Natural killer cell (primary cell): ENCODE measurements around the gene TYW1B. TPM values are rescaled to one million over a fixed set of nuclear protein-coding genes. Genes with fewer than 3 reads are reported as not detected.
"Not testable (repeated sequence)": the region's sequence is repeated elsewhere in the genome, so short reads cannot be mapped to it uniquely, and the experiment has no call there.

Experiments
- ATAC-seq, 3 donors: fragments of 150-1000 bp in 2 of 3; fragments of 200-7000 bp in 1 of 3; cut with Tn5 transposase; 1 replicate in 1 of 3; 2 replicates in 2 of 3; pipeline ENCODE4 v1.10.0; 2021; ENCODE audit warnings: mild to moderate bottlenecking in 2 of 3, moderate library complexity in 2 of 3
- DNase-seq, 2 donors: peaks; one replicate each; pipeline versions ENCODE4 v3.0.0 to v3.0.0-alpha.2; 2013 to 2021; ENCODE audit warnings: mixed read lengths in 1 of 2
- H3K27ac ChIP-seq: one replicate; pipeline ENCODE4 v1.5.1; 2013; ENCODE audit warnings: mild to moderate bottlenecking, low read length
- H3K27me3 ChIP-seq: one replicate; pipeline ENCODE4 v1.6.1; 2013; ENCODE audit warnings: low read length; ENCODE audit not compliant: control insufficient read depth, insufficient read depth
- H3K36me3 ChIP-seq: one replicate; pipeline ENCODE4 v1.6.1; 2013; ENCODE audit warnings: low read length; ENCODE audit not compliant: control insufficient read depth, insufficient read depth
- H3K4me1 ChIP-seq: one replicate; pipeline ENCODE4 v1.6.1; 2013; ENCODE audit warnings: low read length; ENCODE audit not compliant: control insufficient read depth, insufficient read depth
- H3K4me3 ChIP-seq: one replicate; pipeline ENCODE4 v1.5.1; 2013; ENCODE audit warnings: low read length
- H3K9me3 ChIP-seq: one replicate; pipeline ENCODE4 v1.6.1; 2013; ENCODE audit warnings: low read length; ENCODE audit not compliant: control insufficient read depth, insufficient read depth
- H3K27ac Mint-ChIP-seq, 2 donors: one replicate each; pipeline ENCODE4 v1.8.0; 2022; ENCODE audit warnings: mild to moderate bottlenecking in 2 of 2, mixed read lengths in 2 of 2, moderate library complexity in 1 of 2
- H3K27me3 Mint-ChIP-seq, 2 donors: one replicate each; pipeline ENCODE4 v1.8.0; 2022; ENCODE audit warnings: low read depth in 2 of 2, mixed read lengths in 2 of 2
- H3K36me3 Mint-ChIP-seq: one replicate; pipeline ENCODE4 v1.8.0; 2022; ENCODE audit warnings: mixed read lengths
- H3K4me1 Mint-ChIP-seq, 2 donors: one replicate each; pipeline ENCODE4 v1.8.0; 2022; ENCODE audit warnings: mixed read lengths in 2 of 2
- H3K4me3 Mint-ChIP-seq: one replicate; pipeline ENCODE4 v1.8.0; 2022; ENCODE audit warnings: mild to moderate bottlenecking, moderate library complexity, mixed read lengths
- H3K9me3 Mint-ChIP-seq, 2 donors: one replicate each; pipeline ENCODE4 v1.8.0; 2022; ENCODE audit warnings: mixed read lengths in 2 of 2
- WGBS: methylation state at CpG from one replicate; pipeline ENCODE4 v1.1.7; 2013; ENCODE audit warnings: missing lambda C conversion rate; ENCODE audit not compliant: insufficient coverage; 5-methylcytosine and 5-hydroxymethylcytosine counted together
- intact Hi-C: fragments of 100-400 bp; cut with micrococcal nuclease; formaldehyde crosslinking; loops from one replicate; pipeline ENCODE4 v1.14.2; 2022
- total RNA-seq, 4 donors: library from RNA; stranded (reverse); fragments of 120-200 nt in 1 of 4; gene quantifications; one replicate each; pipeline versions ENCODE4 v1.2.3 to v1.2.4, GENCODE V29; 2013 to 2022
- TF ChIP-seq, protein P1 (sequence below): fragments of 200-600 bp; IDR thresholded peaks from one replicate; pipeline ENCODE4 v1.8.0; 2022; ENCODE audit warnings: antibody characterized with exemption

The TYW1B gene
- total RNA-seq, 3 donors from 2014 or later (not counting 1 experiment from before 2014, with no cell fraction given), result 7.2 to 12.9 (median 7.9) TPM

GRCh38 chr7:72760602-72761001 is 67.4 kb downstream of the TYW1B start:
- intact Hi-C loops, result no loop called here
- Mint-ChIP-seq H3K27me3 (no peaks in the 10 kb centered on the region), H3K27ac (no peak overlapping the region), H3K4me1 (no peaks in the 10 kb centered on the region), H3K36me3 (peaks cover 7% of the 10 kb centered on the region), H3K4me3 (no peak overlapping the region), H3K9me3 (peaks cover 0 to 4% of the 10 kb centered on the region in 2 donors)
- no peak for ATAC-seq
- WGBS, result no CpG with 5 or more reads among the region's 2 CpGs
- DNase-seq, result no peak
- H3K27ac ChIP-seq, result no peak overlapping the region
- TF ChIP-seq, protein P1, sequence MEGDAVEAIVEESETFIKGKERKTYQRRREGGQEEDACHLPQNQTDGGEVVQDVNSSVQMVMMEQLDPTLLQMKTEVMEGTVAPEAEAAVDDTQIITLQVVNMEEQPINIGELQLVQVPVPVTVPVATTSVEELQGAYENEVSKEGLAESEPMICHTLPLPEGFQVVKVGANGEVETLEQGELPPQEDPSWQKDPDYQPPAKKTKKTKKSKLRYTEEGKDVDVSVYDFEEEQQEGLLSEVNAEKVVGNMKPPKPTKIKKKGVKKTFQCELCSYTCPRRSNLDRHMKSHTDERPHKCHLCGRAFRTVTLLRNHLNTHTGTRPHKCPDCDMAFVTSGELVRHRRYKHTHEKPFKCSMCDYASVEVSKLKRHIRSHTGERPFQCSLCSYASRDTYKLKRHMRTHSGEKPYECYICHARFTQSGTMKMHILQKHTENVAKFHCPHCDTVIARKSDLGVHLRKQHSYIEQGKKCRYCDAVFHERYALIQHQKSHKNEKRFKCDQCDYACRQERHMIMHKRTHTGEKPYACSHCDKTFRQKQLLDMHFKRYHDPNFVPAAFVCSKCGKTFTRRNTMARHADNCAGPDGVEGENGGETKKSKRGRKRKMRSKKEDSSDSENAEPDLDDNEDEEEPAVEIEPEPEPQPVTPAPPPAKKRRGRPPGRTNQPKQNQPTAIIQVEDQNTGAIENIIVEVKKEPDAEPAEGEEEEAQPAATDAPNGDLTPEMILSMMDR, result no peak
- peaks cover 16% of the 10 kb centered on the region for H3K9me3 ChIP-seq
- H3K27me3 ChIP-seq, result no peaks in the 10 kb centered on the region
- H3K4me1 ChIP-seq, result no peaks in the 10 kb centered on the region
- peaks cover 2% of the 10 kb centered on the region for H3K36me3 ChIP-seq
- no peak overlapping the region for H3K4me3 ChIP-seq

DNA sequence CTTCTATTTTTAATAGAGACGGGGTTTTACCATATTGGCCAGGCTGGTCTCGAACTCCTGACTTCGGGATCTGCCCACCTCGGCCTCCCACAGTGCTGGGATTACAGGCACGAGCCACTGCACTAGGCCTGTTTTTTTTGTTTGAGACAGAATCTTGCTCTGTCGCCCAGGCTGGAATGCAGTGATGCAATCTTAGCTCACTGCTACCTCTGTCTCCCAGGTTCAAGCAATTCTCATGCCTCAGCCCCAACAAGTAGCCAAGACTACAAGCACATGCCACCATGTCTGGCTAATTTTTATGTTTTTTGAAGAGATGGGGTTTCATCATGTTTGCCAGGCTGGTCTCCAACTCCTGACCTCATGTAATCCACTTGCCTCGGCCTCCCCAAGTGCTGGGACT is 73.7 kb downstream of the TYW1B start:
- Histone ChIP-seq H3K36me3 (peaks cover 4% of the 10 kb centered on the region), H3K9me3 (peaks cover 13% of the 10 kb centered on the region), H3K4me3 (no peak overlapping the region), H3K27me3 (no peaks in the 10 kb centered on the region), H3K27ac (no peak overlapping the region), H3K4me1 (no peaks in the 10 kb centered on the region)
- no peak for ATAC-seq
- H3K36me3 Mint-ChIP-seq, result peaks cover 7% of the 10 kb centered on the region
- no peaks in the 10 kb centered on the region for H3K4me1 Mint-ChIP-seq
- H3K4me3 Mint-ChIP-seq, result no peak overlapping the region
- H3K27me3 Mint-ChIP-seq, result no peaks in the 10 kb centered on the region
- intact Hi-C loops, result no loop called here
- H3K9me3 Mint-ChIP-seq, result peaks cover 0 to 3% of the 10 kb centered on the region in 2 donors
- no peak overlapping the region for H3K27ac Mint-ChIP-seq
- 94% methylated on average over 7 of the region's 7 CpGs for WGBS
- TF ChIP-seq, protein P1, result no peak
- no peak for DNase-seq

- H3K27ac Mint-ChIP-seq, result no peak overlapping the region
- no peak overlapping the region for H3K4me3 ChIP-seq
- no peak for ATAC-seq
Observed at GRCh38 chr7:72753781-72754180, 74.2 kb downstream of the TYW1B start.

GRCh38 chr7:72753229-72753628 is 74.8 kb downstream of the TYW1B start:
- H3K36me3 ChIP-seq, intact Hi-C loops, H3K9me3 Mint-ChIP-seq, H3K4me1 ChIP-seq, H3K4me3 ChIP-seq, H3K9me3 ChIP-seq, H3K36me3 Mint-ChIP-seq, ATAC-seq, H3K27ac ChIP-seq, H3K4me3 Mint-ChIP-seq, H3K4me1 Mint-ChIP-seq, H3K27ac Mint-ChIP-seq, DNase-seq, H3K27me3 ChIP-seq, H3K27me3 Mint-ChIP-seq: not testable (repeated sequence)
- 97% methylated on average over 3 of the region's 4 CpGs for whole genome bisulfite sequencing

More at GRCh38 chr7:72753781-72754180, 74.2 kb downstream of the TYW1B start:
- Histone ChIP-seq H3K36me3 (peaks cover 4% of the 10 kb centered on the region), H3K4me1 (no peaks in the 10 kb centered on the region), H3K27me3 (no peaks in the 10 kb centered on the region), H3K9me3 (peaks cover 9% of the 10 kb centered on the region), H3K27ac (no peak overlapping the region)
- Mint-ChIP-seq H3K4me1 (no peaks in the 10 kb centered on the region), H3K9me3 (peaks cover 0 to 3% of the 10 kb centered on the region in 2 donors), H3K36me3 (peaks cover 5% of the 10 kb centered on the region), H3K27me3 (no peaks in the 10 kb centered on the region), H3K4me3 (no peak overlapping the region)
- no peak for DNase-seq
- WGBS, result 88% methylated on average over 4 of the region's 5 CpGs
- TF ChIP-seq, protein P1, result no peak
- intact Hi-C loops, result no loop called here
